ENCODE measurements around the gene VTI1A. TPM values are rescaled to one million over a fixed set of nuclear protein-coding genes. Genes with fewer than 3 reads are reported as not detected.

The VTI1A gene
- total RNA-seq, 6 experiments from 2014 or later = 11.2 to 26.2 (median 12.3) TPM

- DNase-seq (no peak), ATAC-seq (peak in 2 of 4 donors; percentile 26 to 61)
- no CpG with 5 or more reads among the region's 1 CpG for WGBS (ENCODE audit: insufficient coverage, low coverage, low lambda C conversion rate, missing lambda C conversion rate)
- intact Hi-C loops (cut with DNase I) = no loop called here
- H3K4me3 ChIP-seq = no peak overlapping the region
- no peaks in the 10 kb centered on the region for H3K27me3 ChIP-seq
- no peaks in the 10 kb centered on the region for H3K36me3 ChIP-seq
- no peak overlapping the region for H3K27ac ChIP-seq
- no peaks in the 10 kb centered on the region for H3K4me1 ChIP-seq
- H3K9me3 ChIP-seq = no peaks in the 10 kb centered on the region
- no peak for TF ChIP-seq POLR2A (IDR thresholded peaks at IDR 0.05)
- TF ChIP-seq, protein P1, sequence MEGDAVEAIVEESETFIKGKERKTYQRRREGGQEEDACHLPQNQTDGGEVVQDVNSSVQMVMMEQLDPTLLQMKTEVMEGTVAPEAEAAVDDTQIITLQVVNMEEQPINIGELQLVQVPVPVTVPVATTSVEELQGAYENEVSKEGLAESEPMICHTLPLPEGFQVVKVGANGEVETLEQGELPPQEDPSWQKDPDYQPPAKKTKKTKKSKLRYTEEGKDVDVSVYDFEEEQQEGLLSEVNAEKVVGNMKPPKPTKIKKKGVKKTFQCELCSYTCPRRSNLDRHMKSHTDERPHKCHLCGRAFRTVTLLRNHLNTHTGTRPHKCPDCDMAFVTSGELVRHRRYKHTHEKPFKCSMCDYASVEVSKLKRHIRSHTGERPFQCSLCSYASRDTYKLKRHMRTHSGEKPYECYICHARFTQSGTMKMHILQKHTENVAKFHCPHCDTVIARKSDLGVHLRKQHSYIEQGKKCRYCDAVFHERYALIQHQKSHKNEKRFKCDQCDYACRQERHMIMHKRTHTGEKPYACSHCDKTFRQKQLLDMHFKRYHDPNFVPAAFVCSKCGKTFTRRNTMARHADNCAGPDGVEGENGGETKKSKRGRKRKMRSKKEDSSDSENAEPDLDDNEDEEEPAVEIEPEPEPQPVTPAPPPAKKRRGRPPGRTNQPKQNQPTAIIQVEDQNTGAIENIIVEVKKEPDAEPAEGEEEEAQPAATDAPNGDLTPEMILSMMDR (IDR thresholded peaks at IDR 0.05) = no peak
Observed at GRCh38 chr10:112655722-112656121, 208.7 kb downstream of the VTI1A start.

GRCh38 chr10:112658465-112658864, 211.4 kb downstream of the VTI1A start:
- no peak for TF ChIP-seq POLR2A (IDR thresholded peaks at IDR 0.05)
- TF ChIP-seq, protein P1 (IDR thresholded peaks at IDR 0.05) = no peak
- DNase-seq (no peak), ATAC-seq (peak in 1 of 4 donors; percentile 44)
- Histone ChIP-seq H3K27me3 (no peaks in the 10 kb centered on the region), H3K27ac (no peak overlapping the region), H3K36me3 (no peaks in the 10 kb centered on the region), H3K4me1 (no peaks in the 10 kb centered on the region), H3K4me3 (no peak overlapping the region), H3K9me3 (no peaks in the 10 kb centered on the region)
- intact Hi-C loops (cut with DNase I) = no loop called here
- 94% methylated on average over 2 of the region's 2 CpGs for WGBS (ENCODE audit: insufficient coverage, low coverage, low lambda C conversion rate, missing lambda C conversion rate)

DNA sequence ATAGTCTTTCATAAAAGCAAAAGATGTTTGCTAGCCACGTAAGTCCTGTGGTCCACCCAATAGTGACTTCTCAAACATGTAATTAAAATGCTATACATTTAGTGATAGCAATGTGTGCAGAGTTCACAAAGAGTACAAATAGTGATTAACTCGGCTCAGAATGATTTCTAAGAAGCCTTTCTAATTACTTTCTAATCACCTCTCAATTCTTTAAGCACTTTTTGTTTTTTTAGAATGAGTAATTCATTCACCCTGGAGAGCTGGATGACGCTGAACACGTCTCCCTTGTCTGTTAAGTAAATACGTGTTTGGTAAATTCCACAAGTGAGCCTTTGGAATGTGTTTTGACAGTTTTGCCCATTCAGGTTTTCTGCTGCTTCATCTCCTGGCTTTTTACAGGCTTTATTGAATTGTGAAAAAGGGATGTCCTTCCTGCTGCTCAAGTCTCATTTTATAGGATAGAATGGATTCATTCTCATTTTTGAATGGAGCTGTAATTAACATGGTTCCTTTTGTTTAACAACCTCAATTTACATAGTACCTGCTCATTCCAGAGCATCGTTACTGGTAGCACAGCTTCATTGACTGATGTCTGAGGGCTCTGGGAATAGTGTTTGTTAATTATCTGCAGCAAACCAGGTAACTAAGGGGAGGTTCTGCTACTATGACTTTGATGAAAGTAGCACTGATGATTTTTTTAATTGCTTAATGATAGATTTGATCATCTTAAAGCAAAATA, 212.1 kb downstream of the VTI1A start:
- no peak overlapping the region for H3K27ac ChIP-seq
- H3K4me3 ChIP-seq = no peak overlapping the region
- no peaks in the 10 kb centered on the region for H3K4me1 ChIP-seq
- no peaks in the 10 kb centered on the region for H3K36me3 ChIP-seq
- DNase-seq (no peak), ATAC-seq (peak in 1 of 4 donors; percentile 90)
- 47% methylated on average over 6 of the region's 6 CpGs for WGBS (ENCODE audit: insufficient coverage, low coverage, low lambda C conversion rate, missing lambda C conversion rate)
- intact Hi-C loops (cut with DNase I) = no loop called here
- no peaks in the 10 kb centered on the region for H3K9me3 ChIP-seq
- no peaks in the 10 kb centered on the region for H3K27me3 ChIP-seq
- TF ChIP-seq, protein P1 (IDR thresholded peaks at IDR 0.05) = no peak
- TF ChIP-seq POLR2A (IDR thresholded peaks at IDR 0.05) = no peak

- 89% methylated on average over 6 of the region's 6 CpGs for WGBS (ENCODE audit: insufficient coverage, low coverage, low lambda C conversion rate, missing lambda C conversion rate)
- no peaks in the 10 kb centered on the region for H3K9me3 ChIP-seq
- H3K36me3 ChIP-seq = no peaks in the 10 kb centered on the region
- TF ChIP-seq POLR2A (IDR thresholded peaks at IDR 0.05) = no peak
- TF ChIP-seq, protein P1 (IDR thresholded peaks at IDR 0.05) = no peak
- no peak overlapping the region for H3K27ac ChIP-seq
- no peaks in the 10 kb centered on the region for H3K27me3 ChIP-seq
- no peak overlapping the region for H3K4me3 ChIP-seq
- no peak for DNase-seq
- ATAC-seq = no peak
- no peaks in the 10 kb centered on the region for H3K4me1 ChIP-seq
- intact Hi-C loops (cut with DNase I) = no loop called here
Observed at GRCh38 chr10:112663234-112664125, 216.5 kb downstream of the VTI1A start.
